Right kidney (tissue), 9 donors: ENCODE data around the gene PCDHAC2.

ENCODE experiments used
- DNase-seq: peaks from one replicate; pipeline ENCODE4 v3.0.0-alpha.2; 2016
- long read RNA-seq, 8 donors: transcript quantifications; one replicate each; lab custom pipeline, GENCODE V29; 2026

The PCDHAC2 gene, protein sequence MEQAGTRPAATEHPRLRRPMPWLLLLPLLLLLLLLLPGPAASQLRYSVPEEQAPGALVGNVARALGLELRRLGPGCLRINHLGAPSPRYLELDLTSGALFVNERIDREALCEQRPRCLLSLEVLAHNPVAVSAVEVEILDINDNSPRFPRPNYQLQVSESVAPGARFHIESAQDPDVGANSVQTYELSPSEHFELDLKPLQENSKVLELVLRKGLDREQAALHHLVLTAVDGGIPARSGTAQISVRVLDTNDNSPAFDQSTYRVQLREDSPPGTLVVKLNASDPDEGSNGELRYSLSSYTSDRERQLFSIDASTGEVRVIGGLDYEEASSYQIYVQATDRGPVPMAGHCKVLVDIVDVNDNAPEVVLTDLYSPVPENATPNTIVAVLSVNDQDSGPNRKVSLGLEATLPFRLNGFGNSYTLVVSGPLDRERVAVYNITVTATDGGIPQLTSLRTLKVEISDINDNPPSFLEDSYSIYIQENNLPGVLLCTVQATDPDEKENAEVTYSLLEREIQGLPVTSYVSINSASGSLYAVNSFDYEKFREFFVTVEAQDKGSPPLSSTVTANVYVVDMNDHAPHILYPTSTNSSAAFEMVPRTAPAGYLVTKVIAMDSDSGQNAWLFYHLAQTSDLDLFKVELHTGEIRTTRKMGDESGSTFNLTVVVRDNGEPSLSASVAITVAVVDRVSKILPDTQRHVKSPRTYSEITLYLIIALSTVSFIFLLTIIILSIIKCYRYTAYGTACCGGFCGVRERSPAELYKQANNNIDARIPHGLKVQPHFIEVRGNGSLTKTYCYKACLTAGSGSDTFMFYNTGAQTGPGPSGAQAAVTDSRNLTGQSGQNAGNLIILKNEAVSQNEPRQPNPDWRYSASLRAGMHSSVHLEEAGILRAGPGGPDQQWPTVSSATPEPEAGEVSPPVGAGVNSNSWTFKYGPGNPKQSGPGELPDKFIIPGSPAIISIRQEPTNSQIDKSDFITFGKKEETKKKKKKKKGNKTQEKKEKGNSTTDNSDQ
- long read RNA-seq, donor 1: 0 reads
- long read RNA-seq, donor 2: 0 reads
- long read RNA-seq, donor 3, partial matches to known transcripts: 0 of 1 reads
- long read RNA-seq, donor 3, other reads (novel, unspliced or antisense): 0 of 1 reads
- long read RNA-seq, donor 4, partial matches to known transcripts: 0 of 1 reads
- long read RNA-seq, donor 4, other reads (novel, unspliced or antisense): 0 of 1 reads
- long read RNA-seq, donor 5: 0 reads
- long read RNA-seq, donor 6: 0 reads
- long read RNA-seq, donor 7, full-length matches to known transcripts: 1 of 1 reads
- long read RNA-seq, donor 7, partial matches to known transcripts: 0 of 1 reads
- long read RNA-seq, donor 7, other reads (novel, unspliced or antisense): 0 of 1 reads
- long read RNA-seq, donor 8, partial matches to known transcripts: 0 of 1 reads
- long read RNA-seq, donor 8, other reads (novel, unspliced or antisense): 0 of 1 reads

DNA sequence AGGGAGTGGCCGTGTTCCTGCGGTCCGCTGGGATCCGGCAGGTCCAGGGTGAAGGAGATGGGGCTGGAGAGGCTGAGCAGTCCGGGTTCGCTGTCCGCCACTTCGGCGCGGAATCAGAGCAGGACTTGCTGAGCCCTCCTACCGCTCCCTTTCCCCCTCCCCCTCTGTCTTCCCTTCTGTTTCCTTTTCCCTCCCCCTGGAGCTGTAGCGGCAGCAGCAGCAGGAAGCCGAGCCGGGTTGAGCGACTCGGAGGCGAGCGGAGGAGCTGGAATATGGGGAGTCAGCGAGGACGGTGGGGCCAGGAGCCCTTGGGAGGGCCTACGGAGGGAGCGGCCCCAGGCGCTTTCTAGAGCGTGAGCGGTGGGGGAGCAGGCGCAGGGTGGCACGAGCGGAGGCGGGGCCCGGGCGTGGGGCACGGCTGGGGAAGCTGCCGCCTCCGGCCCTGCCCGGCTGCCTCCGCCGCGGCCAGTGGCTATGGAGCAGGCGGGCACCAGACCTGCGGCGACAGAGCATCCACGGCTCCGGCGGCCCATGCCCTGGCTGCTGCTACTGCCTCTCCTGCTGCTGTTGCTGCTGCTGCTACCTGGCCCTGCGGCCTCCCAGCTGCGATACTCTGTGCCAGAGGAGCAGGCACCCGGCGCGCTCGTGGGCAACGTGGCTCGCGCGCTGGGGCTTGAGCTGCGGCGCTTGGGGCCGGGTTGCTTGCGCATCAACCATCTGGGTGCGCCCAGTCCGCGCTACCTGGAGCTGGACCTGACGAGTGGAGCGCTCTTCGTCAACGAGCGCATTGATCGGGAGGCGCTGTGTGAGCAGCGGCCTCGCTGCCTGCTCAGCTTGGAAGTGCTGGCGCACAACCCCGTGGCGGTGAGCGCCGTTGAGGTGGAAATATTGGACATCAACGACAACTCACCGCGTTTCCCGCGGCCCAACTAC lies at the start of gene PCDHAC2:
Gene PCDHAC2, plus strand, starts transcription at position 184 of the 933 bp plus-strand sequence. Its CDS starts 291 bp downstream, at position 475.
- DNase-seq: peak; percentile 69

DNA sequence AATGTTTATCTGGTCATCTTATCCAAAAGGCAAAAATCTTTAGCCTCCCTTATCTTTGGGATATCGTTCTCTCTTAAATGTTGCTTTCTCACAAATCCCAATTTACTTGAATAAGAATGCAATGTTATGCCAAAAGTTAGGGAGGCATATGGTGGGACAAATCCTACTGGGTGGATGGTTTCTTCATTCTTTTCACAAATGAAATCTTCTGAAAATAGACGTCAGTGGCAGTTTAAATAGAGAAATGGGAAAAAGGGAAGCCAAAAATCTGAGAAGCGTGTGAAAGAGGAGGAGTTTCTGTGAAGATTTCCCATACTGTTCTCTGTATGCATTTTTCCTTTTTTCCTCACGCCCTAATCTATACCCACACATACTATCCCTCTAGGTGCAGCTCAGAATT lies 42.7 kb upstream of the PCDHAC2 start:
- no peak for DNase-seq

DNA sequence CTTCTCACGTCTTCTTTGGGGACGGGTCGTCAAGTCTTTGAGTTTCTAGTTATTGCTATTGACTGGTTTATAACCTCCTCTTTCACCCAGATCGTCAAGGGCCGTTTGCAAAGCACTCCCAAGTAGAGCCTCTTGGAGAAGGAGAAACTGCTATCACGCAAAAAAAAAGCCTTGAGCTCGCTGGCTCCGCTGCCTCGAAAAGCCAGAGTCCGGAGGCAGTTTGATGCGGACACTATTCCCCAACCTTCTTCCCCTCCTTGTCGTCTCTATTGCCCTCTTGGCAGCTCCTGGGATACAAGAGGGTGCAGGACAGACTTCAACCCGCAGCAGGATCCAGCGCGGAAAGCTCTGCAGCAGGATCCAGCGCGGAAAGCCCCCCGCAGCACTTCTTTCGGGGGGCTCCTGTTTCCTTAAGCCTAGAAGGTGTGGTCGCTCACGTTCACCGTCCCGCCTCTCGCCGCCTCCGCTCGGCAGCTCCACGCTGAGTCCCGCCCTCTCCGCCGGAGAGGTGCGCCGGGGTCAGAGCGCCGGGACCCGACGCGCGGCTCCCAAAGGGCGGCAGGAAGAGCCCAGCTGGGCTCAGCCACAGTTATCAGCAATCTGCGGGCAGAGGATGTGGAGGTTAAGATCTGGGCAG lies 40.4 kb upstream of the PCDHAC2 start, which contains the start of gene PCDHAC1:
Gene PCDHAC1, plus strand, starts transcription at position 494 of the 637 bp plus-strand sequence. CDS start 594 bp downstream, outside the sequence.
- DNase-seq: peak; percentile 62

DNA sequence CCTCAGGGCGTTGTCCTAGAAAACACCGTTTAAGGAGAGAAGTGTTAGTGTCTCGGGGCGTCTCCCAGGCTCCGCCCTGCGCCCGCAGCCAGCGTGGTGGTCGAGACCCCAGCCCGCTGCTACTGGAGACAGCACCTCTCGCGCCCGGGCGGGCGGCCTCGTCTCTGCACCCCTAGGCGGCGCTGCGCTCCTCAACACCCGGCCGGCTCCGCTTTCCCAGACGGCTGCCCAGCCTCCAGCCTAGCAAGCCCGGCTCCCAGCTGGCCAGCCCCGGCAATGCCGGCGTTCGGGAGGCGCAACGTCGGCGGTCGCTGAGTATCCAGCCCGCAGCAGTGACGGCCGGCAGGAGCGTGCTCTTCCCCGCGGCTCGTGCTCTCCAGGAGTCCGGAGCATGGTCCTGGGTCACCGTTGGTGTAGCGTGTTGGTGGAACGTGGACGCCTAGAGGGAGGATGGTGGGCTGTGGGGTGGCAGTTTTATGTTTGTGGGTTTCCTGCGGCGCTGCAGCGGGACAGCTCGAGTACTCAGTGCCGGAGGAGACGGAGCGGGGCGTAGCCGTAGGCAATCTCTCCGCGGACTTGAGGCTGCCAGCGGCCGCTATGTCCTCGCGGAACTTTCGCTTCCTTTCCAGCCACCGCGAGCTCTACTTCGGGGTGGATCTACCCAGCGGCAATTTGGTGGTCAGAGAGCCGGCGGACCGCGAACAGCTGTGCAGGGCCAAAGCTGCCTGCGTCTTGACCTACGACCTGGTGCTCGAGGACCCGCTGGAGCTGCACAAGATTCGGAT lies 39.6 kb upstream of the PCDHAC2 start:
- DNase-seq: peak; percentile 72

DNA sequence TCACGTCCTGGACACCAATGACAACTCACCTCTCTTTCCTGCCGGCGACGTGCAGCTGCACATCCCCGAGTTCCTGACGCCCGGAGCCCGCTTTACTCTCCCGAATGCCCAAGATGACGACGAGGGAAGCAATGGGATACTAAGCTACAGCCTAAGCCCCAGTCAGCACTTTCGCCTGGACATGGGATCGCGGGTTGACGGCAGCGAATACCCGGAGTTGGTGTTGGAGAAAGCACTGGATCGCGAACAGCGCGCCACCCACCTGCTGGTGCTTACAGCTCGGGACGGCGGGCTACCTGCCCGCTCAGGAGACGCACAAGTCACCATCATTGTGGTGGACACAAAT lies 39.1 kb upstream of the PCDHAC2 start:
- DNase-seq: no peak

DNA sequence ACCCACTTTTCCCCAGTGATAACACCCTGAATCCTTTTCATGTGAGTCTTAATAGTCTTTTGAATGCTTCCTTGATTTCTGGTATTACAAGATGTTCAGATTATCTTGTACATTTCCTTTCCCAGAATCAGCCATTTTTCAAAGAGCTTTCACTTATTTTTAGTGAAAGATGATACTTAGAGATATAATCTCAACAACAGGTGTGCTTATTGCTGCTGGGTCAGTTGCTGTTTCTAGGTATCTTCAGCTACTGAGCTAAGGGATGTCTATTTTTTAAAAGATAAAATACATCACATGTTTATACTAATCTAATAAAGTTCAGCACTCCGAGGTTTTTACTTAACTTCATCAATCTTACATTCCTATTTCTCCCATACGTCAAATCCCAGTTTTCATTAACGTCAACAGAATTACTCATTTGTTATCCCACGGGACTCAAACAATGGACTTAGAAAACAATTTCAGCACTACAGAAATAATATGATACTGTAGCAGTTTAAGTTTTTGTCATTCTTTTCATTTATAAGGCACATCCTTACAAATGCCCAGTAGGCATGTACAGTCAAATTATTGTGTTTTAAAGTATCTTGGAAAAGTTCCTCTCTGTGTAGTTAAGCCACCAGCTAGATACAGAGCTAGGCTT lies 31.2 kb upstream of the PCDHAC2 start:
- DNase-seq: no peak

DNA sequence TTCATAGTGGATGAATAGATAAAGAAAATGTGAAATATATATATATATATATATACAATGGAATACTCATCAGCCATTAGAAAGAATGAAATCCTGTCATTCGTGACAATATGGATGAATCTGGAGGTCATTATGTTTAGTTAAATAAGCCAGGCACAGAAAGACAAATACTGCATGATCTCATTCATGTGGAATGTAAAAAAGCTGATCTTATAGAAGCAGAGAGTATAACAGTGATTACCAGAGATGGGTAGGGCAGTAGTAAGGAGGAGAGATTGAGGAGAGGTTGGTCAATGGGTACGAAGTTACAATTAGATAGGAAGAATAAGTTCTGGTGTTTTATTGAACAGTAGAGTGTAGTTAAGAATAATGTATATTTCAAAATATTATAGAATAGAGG lies 19.7 kb upstream of the PCDHAC2 start:
- no peak for DNase-seq

DNA sequence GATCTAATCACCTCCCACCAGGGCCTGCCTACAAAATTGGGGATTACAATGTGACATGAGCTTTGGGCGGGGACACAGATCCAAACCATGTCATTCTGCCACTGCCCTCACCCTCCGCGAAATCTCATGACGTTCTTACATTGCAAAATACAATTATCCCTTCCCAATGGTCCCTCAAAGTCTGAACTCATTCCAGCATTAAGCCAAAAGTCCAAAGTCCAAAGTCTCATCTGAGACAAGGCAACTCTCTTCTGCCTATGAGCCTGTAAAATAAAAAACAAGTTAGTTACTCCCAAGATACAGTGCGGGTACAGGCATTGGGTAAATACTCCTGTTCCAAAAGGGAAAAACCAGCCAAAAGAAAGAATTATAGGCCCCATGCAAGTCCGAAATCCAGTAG lies 14.6 kb upstream of the PCDHAC2 start:
- DNase-seq: no peak

DNA sequence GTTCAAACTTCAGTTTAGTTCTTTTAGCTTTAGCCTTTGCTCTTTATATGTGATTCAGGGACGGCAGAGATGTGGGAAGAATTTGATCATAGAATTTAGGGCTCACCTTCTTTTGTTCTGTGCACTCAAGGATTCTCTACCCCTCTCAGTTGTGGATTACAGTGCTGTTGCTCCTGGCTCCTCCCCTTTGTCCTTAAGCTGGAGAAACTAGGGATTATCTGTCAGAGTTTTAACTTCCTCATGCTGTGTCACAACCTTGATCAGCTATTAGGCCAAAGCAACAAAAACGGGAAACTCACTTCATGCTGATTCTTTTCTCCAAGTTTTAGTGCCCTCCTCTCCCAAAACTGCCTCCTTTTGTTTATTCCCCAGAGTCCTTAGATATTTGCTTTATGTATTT lies 13.0 kb upstream of the PCDHAC2 start:
- DNase-seq: no peak

DNA sequence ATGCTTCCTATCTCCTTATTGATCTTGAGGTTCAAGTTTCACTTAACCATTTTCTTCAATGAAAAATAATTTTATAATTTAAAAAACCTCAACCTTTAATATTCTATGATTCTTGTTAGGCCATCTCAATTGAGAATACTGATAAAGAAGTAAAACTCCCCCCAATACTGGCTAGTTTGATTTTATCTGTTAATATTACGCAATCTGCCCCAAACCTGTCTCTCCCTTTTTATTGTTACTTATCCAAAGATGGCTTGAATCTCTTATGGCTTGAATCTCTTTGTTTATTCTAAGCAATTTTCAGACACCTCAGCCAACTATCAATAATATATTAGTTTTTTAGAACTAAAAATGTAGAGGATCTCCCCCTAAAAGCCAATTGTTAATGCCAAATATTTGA lies 4.1 kb upstream of the PCDHAC2 start:
- no peak for DNase-seq

DNA sequence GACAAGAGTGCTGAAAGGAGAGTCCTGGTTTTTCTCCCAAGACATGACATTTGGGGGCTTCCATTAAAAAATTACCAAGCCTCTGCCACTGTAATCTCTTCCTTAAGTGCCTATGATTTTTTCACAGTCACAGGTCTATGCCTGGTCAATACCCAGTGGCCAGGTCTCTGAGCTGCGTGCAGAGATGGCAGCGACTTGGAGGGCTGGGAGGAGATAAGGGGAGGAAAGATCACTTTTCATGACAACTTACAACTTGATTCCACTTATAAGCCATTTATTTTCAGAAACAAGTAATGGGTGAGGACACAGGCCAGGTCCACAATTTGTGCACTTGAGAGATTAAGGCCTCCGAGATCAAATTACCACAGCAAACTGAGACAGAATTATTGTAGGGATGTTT lies 1.9 kb upstream of the PCDHAC2 start:
- no peak for DNase-seq

DNA sequence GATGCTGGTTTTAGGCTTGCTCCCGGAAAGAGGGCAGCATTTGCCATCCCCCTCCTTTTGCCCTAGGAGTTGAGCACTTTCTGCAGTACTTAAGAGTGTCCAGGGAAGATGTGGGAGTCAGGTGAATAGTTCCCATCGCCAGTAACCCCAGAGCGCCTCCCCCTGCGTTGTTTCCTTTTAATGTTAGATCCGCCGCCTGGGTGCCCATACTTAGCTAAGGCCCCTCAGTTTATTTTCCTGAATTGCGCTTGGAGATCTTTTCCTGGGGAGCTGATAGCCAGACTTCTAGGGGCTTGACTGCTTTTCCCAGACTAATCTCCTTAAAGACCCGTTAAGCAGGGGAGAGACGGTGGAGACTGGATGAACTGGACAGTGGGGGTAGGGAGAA lies 377 bp upstream of the PCDHAC2 start:
- DNase-seq: no peak

DNA sequence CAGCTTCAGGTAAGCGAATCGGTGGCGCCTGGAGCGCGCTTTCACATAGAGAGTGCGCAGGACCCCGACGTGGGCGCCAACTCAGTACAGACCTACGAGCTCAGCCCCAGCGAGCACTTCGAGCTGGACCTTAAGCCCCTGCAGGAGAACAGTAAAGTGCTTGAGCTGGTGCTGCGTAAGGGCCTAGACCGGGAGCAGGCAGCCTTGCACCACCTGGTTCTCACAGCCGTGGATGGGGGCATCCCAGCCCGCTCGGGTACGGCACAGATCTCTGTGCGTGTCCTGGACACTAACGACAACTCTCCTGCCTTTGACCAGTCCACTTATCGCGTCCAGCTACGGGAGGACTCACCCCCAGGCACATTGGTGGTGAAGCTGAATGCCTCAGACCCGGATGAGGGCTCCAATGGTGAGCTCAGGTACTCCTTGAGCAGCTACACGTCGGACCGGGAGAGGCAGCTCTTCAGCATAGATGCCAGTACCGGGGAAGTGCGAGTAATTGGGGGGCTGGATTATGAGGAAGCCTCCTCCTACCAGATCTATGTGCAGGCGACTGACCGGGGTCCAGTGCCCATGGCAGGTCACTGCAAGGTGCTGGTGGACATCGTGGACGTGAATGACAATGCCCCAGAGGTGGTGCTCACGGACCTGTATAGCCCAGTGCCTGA lies 1.1 kb downstream of the PCDHAC2 start:
- DNase-seq: no peak

DNA sequence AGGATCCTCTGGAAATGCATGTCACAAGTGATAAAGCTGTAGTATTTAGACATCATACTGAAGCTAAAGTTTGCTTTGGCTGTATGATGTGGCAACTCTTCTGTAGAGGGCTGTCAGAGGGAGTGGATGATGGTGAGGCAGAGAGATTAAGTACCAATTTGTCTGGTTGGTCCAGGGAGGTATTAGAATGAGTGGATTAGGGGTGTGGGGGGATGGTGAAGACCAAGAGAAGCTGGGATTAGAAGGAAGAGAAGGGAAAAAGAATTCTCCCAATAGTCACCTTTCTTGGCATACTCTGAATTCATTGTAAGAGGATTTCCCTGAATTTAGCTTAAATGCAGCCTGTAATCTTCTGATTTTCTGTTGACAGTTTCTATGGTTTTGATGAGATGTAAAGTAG lies 3.6 kb downstream of the PCDHAC2 start:
- no peak for DNase-seq

DNA sequence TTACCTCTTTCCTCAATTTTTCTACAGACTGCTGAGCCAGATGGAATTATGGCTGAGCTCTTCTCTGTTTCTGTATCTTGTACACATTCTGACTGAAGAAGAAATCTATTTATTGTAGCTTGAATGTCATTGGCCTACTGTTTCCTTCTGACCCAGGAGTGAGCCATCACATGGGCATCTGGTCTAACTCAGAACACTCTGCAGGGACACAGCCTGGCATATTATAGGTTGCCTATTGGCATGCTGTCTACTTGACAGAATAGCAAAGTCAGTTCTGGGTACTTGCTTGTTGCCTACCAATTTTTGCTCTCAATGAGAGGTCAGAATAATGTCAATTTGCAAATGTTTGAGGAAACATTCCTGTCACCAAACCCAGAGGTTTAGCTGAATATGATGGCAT lies 7.3 kb downstream of the PCDHAC2 start:
- DNase-seq: no peak

DNA sequence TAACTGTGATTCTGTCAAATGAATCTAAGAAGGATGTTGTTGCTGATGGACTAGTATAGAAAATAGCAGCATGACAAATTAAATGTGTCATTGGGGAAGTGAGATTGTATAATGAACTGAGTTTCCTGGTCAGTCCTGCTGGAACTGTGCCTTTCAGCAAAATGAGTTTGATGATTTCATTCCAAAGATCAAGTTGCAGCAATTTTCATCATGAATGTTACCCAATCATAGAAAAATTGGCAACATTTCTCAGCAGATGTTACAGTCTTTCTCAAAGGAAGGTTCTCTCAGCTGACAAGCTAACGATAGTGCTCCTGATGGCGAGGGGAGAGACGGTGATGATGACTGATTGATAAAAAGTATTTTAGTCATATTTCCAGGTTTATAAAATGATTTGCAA lies 10.7 kb downstream of the PCDHAC2 start:
- no peak for DNase-seq

DNA sequence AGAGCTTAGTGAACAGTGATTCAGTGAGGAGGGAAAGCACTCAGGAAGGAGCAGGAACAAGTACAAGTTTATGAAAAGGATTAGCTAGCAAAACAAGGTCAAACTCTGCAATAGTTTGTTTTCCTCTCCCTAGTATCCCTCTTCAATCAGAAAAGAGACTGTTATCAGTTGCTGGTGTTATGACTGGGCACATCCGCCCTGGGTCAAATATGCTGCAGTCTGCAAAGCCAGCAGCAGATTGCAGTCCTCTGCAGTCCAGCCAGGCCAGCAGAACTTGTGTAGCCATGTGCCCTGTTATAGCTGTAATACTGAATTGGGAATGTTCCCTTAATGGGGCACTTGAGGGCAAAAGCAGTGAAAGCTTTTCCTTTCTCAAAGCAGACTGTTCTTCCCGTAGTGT lies 12.0 kb downstream of the PCDHAC2 start:
- DNase-seq: no peak

DNA sequence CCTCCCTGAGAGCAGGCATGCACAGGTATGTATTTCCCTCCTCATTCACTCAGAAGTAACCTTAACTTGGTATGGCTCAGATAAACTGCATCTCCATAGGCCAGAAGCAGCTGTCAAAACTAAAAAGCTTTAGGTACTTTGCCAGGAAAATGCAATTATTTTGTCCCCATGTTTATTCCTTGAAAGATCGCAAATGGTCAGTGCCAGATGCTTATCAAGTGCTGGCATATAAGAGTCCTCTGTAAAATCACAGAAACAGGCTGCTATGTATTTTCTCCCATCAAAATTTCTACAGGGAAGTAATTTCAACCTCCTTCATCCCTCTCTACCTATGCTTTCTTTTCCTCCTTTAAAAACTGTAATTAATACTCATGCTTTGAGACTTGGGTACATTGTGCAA lies 12.7 kb downstream of the PCDHAC2 start:
- DNase-seq: no peak
